ENCODE measurements around the gene CACNG3. TPM values are rescaled to one million over a fixed set of nuclear protein-coding genes. Genes with fewer than 3 reads are reported as not detected.
"Not testable (repeated sequence)": the region's sequence is repeated elsewhere in the genome, so short reads cannot be mapped to it uniquely, and the experiment has no call there.

The CACNG3 gene
- polyA plus RNA-seq (ENCODE audit: insufficient read length in 3 of 3) = not detected

DNA sequence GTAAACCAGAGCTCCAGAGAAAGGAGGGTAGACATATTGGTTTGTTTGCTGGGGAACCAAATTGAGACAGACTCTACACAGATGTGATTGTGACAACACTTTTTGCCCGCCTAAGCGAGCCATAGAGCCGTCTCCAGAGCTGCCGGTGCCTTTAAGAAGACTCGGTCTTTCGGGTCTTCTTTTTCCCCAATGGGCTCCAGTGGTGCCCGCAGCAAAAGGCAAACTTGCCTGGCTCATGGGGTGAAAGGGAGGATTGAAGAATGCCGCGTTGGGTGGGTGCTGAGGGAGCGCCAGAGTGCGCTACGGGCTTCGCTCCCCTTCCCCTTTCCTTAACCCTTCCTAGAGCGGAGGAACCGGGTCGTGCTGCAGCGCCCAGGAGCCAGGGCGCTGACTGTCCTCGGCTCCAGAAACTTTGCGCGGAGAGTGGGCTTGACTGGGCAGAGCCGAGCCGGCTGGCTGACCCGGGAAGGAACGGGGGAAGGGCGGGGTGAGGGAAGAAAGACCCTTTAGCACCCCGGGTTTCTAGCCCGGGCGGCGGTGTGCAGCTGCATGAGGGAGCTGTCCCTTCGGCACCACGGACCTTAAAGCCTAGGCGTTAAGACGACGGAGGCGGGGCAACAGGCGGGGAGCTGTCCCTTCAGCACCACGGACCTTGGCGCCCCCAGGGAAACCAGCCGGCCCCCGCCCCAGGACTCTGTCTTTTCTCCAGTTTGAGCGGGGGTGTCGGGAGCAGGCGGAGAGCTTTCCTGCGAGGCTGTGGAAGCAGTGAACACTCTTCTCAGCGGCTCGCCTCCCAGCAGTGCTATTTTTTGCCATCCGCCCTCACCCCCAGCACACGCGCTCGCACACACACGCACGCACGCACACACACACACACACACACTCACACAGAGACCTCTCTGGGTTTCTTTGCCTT is at the start of gene CACNG3:
CACNG3 (plus strand) TSS at position 880 of the 916 bp plus-strand sequence. CDS start 420 bp downstream, outside the sequence.
- peak; percentile 45 to 78 (median 59) for DNase-seq (ENCODE audit: low read depth in 3 of 3, low spot score in 2 of 3)

DNA sequence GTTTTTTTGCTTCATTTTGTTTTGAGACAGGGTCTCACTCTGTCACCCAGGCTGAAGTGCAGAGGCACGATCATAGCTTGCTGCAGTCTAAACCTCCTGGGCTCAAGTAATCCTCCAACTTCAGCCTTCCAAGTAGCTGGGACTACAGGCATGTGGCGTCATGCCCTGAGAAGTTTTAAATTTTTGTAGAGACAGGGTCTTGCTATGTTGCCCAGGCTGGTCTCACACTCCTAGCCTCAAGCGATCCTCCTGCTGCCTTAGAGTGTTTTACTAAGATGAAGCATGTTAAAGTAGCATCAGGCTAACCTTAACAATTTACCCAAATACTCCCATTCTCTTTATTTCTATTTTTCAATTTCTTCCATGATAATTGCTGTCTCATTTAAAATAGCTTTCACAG is 49.2 kb upstream of the CACNG3 start:
- DNase-seq (ENCODE audit: low read depth in 3 of 3, low spot score in 2 of 3) = no peak

DNA sequence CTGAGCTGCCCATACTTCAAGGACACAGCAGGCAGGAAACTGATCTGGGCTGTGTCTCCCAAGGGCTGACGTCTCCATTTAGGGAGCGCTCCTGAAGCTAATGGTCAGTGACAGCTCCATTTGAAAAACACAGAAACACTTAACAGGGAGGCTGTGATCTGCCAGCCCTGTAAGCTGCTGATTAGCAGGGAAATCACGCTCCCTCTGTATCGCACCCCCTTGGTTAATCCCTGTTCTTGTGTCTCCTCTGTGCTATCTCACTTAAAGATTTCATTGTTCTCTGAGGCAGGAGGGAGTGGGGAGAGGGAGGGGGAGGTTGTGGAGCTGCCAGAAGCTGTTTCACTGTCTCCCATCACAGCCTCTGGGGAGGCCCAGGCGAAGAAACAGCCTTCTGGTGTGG is 47.4 kb upstream of the CACNG3 start:
- no peak for DNase-seq (ENCODE audit: low read depth in 3 of 3, low spot score in 2 of 3)

DNA sequence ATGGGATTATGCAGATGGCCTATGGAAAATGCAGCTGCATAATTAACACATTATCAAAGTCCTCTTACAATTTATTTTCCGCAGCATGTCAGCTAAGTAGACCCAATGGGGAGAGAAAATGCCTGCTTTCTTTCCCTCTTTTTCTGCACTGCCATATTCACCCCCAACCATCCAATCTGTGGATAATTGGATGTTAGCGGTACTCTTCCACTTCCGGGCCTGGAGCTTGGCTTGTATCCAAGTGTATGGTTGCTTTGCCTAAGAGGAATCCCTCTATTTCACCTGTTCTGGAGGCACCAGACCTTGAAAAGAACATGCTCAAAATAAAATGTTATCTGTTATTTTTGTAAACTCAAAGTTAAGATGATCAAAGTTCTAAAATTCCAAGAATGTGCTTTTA is 41.1 kb upstream of the CACNG3 start:
- DNase-seq (ENCODE audit: low read depth in 3 of 3, low spot score in 2 of 3) = no peak

DNA sequence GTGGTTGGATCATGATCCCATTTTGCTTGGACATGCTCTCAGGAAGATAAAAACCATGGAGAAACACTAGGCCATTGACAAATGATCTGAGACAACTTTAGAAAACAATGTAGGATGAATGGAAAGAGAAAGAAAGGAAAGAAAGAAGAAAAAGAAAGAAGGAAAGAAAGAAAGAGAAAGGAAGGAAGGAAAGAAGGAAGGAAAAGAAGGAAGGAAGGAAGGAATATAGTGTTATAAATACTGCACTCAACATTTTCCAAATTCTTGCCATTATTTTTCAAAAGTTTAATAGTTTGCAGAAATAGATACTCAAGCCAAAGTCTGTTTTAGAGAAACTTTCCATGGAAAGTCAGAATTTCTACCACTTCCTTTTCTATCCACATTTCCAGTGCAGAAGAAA is 39.2 kb upstream of the CACNG3 start:
- DNase-seq (ENCODE audit: low read depth in 3 of 3, low spot score in 2 of 3) = no peak

DNA sequence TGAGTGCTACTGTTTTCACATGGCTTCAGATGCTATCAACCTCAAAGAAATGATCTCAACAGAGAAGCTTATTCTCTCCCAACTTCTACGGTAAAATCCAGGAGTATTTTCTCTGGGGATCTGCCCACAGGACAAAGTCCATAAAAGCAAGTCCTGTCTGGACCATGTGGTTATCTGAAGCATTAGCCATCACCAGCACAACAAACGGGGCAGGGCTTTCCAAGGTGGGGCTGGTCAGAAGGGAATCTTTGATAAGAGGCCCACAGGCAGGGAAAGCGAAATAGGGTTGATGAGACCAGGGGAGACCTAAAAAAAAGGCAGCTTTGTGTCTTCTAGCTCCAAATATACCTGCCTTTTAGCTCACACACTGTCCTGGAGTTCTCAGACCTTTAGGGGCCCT is 38.7 kb upstream of the CACNG3 start:
- DNase-seq (ENCODE audit: low read depth in 3 of 3, low spot score in 2 of 3) = no peak

DNA sequence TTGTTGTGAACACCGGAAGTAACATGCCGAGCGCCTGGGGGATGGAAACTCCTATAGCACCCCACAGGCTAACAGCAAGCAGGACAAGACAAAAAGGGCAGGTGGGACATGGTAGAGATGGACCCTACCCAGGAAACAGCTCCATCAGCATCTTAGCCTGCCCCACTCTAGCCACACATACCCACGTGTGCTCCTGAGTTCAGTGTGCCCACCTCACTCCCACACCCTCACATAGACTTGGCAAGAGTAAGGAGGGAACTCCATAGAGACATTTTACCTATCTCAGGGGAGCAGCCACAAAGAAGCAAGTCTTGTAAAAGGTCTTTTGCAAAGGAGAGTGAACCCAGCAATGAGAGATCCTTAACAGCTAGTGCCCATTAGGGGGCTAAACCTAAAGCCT is 37.8 kb upstream of the CACNG3 start:
- no peak for DNase-seq (ENCODE audit: low read depth in 3 of 3, low spot score in 2 of 3)

DNA sequence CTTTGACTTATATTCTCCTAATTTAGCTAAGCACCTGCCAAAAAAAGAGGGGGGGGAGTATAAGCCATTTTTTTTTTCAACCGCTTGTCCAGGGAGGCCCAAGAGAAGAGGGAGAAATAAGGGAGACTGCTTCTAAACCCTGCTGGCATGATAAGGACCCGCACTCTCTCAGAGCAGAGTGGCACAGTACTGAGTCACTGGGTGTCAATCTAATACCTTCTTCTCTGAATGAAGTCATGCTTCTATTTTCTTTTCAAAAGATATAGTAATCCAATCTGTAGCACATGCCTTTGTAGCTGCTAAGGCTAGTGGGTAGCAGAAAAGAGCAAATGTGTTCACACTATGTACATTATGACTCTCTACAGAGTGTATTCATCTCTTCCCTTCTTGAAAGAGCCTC is 34.9 kb upstream of the CACNG3 start:
- no peak for DNase-seq (ENCODE audit: low read depth in 3 of 3, low spot score in 2 of 3)

DNA sequence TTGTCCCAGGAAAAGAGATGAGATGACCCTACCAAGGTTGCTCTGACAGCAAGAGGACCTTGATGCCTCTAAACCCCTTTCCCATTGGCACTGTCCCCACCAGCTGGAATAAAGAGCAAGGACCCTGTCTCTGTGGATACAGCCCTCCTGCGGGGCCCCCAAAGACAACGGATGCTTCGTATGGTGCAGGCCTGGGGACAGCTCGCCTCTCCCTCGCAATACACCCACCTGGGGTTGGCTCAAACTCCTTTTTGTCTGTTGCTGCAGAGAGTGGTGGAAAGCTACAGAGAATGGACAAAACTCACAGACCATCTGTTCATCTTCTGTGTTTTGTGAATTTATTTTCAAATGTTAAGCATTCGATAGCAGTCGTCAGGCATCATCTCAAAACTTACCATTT is 27.6 kb upstream of the CACNG3 start:
- DNase-seq (ENCODE audit: low read depth in 3 of 3, low spot score in 2 of 3) = no peak

DNA sequence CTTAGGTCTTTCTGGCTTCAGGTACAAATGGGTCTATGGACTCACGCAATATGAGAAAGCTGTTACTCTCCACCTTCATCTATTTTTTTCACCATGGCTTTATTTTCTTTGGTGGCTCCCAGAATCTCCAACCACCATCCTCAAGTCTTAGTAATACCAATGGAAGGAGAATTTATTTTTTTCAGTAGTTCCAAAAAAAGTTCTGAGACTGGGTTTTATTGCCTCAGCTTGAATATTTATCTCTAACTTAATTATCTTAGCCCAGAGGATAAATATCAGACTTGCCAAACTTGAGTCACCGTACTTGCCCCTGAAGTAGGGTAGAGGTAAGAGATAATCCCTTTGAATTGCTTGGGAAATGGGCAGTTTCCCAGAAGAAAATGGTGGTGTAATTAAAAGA is 23.2 kb upstream of the CACNG3 start:
- DNase-seq (ENCODE audit: low read depth in 3 of 3, low spot score in 2 of 3) = no peak

DNA sequence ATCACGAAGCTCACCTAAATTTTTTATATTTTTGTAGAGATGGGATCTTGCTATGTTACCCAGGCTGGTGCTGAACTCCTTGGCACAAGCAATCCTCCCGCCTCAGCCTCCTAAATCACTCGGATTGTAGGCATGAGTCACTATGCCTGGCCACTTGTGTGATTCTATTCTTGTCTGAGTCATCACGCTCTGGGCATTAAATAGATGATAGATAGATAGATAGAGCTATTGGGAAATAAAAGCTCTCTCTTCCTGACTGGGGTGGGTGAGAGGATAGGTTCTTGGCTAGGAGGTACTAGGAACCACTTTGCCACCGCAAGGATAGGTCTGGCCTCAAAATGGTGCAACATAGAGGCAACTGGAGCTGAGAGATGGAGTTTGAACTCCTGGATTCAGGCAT is 21.4 kb upstream of the CACNG3 start:
- DNase-seq (ENCODE audit: low read depth in 3 of 3, low spot score in 2 of 3) = no peak

DNA sequence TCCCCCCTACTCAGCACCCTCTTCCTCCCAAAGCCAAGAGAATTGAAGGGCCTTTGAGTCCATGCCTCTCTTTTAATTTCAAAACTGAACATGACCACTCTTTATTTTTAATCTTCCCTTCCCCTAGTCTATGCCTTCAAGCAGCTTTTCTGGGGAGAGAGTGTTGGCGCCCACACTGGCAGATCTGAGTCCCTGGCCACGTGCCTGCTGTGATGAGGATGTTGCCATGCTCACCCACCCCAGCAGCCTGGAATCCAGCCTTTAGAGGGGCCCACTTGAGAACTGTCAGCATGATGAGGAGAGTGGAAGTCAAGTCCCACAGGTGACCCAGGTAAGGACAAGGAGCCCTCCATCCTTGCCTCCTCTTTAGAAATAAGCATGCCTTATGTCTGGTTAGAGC is 20.3 kb upstream of the CACNG3 start:
- no peak for DNase-seq (ENCODE audit: low read depth in 3 of 3, low spot score in 2 of 3)

DNA sequence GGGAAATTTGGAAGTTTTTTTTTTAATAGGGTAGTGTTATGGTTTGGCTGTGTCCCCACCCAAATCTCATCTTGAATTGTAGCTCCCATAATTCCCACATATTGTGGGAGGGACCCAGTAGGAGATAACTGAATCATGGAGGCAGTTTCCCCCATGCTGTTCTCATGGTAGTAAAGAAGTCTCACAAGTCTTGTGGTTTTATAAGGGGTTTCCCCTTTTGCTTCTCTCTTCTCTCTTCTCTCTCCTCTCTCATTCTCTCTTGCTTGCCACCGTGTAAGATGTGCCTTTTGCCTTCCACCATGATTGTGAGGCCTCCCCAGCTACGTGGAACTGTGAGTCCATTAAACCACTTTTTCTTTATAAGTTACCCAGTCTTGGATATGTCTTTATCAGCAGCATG is 17.3 kb upstream of the CACNG3 start:
- DNase-seq (ENCODE audit: low read depth in 3 of 3, low spot score in 2 of 3) = not testable (repeated sequence)

DNA sequence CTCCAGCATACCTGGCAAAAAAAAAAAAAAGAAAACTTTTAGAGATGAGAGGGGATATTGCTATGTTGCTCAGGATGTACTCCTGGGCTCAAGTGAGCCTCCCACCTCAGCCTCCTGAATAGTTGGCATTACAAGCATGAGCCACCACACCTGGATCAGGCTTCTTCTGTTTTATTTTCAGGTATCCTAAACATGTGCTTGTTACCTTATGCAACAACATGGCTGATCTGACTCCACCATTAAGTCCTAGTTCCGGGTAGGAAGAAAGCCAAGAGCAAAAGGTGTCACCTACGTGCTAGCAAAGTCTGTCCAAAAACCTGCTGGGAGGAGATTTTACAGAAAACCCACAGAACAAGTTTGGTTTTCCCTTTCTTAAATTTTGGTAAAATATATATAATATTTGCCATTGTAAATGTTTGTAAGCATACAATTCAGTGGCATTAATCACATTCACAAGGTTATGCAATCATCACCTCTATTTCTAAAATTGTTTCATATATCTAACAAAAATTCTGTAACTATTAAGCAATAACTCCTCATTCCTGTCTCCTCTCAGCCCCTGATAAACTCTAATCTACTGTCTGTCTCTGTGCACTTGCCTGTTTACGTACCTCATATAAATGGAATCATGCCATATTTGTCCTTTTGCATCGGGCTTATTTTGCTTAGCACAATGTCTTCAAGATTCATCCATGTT is 9.1 kb upstream of the CACNG3 start:
- DNase-seq (ENCODE audit: low read depth in 3 of 3, low spot score in 2 of 3) = no peak

DNA sequence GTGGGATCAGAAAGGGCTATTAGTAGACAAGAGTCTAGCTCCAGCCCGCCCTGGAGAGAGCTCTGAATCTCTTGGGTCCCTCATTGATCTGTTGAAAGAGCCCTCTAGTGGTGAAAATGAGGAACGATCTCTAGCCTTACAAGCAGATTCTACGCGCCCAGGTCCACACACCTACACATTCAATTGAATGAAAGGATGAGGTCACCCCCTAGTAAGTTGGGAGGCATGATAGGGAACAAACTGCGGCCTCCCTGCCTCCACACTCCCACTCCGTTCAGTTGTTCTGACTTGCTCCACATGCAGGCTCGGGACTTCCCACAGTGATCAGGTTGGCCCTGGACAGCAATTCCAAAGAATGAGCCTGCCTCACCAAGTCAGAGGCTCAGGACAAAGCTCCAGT is 2.9 kb upstream of the CACNG3 start:
- peak in 1 of 3 donors; percentile 5 for DNase-seq (ENCODE audit: low read depth in 3 of 3, low spot score in 2 of 3)

DNA sequence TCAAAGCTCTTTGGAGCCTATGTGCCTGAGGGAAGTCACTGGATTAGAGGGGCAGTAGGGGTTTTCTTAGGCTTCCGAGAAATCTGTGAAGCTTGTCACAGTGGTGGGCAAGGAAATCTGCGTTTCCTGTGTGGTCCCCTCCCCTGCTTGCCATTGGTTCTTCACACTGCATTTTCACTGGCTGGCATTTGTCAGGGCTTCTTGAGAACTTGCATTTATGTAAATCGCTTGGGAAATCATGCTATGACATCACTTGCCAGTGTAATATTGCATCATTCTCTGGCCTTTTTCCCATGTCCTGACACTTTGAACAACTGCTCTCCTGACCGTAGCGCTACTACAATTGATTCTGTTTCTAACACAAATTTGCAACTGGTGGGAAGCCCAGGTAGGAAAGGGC is 1.8 kb downstream of the CACNG3 start:
- DNase-seq (ENCODE audit: low read depth in 3 of 3, low spot score in 2 of 3) = no peak

DNA sequence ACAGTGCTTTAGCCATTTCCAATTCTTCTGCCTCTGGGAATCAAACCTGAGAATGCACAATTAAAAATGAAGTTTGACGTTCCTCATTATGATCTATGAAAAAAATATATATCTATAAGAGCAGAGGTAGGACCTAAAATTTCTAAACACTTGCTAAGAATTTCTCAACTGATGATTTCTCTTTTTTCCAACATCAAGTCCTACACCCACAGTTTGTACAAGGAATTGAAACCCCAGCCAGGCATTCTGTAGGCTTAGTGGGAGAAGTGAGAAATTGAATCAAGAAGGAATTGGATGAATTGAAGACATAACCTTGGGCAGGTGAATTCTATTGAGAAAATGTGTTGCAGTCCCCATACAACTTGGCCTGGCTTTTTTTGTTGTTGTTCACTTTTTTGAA is 2.7 kb downstream of the CACNG3 start:
- DNase-seq (ENCODE audit: low read depth in 3 of 3, low spot score in 2 of 3) = no peak

DNA sequence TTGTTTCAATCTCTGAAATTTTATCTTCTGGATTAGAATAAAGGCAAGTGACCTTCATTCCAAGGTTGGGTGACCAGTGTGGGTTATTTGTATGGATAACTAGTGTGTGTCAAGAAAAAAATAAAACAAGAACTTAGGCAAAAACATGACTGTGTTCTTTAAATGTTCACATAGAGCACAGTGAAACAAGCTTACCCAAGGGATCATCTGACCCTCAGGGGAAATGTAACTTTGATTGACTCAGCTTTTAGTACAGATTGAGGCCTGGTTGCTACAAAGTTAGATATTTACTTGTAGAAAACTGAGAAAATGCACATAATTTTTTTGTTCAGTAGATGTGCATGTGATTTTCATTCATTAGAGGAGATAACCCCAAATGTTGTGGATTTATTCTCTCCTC is 6.7 kb downstream of the CACNG3 start:
- no peak for DNase-seq (ENCODE audit: low read depth in 3 of 3, low spot score in 2 of 3)

DNA sequence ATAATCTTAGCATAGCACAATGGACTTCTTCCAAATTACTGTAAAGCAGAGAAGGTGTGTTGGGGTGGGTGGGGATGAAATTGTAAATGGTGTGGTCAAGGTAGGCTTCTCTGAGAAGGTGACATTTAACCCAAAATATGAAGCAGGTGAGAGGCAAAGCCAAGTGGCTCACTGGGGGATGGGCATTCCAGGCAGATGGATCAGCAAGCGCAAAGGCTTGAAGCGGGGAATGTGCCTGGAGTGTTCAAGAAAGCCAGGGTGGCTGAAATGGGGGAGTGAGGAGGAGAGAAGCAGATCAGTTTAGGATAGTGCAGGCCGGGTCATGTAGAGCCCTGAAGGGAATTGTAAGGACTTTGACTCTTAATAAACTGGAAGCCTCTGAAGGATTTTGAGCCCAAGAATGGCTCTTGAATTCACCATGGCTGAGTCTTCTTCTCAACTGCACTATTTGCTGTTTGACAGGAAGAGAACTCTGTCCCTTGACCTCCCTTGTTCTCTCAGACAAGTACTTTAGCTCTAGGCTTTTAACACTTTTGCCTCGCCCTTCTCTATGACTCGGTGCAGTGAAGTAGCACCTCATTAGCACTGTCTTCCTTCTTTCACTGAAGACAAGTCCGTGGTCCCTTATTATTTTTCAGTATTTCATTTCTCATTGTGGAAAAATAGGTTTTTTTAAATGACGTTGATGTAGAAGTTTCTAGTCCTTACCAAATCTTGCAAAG is 14.7 kb downstream of the CACNG3 start:
- no peak for DNase-seq (ENCODE audit: low read depth in 3 of 3, low spot score in 2 of 3)

DNA sequence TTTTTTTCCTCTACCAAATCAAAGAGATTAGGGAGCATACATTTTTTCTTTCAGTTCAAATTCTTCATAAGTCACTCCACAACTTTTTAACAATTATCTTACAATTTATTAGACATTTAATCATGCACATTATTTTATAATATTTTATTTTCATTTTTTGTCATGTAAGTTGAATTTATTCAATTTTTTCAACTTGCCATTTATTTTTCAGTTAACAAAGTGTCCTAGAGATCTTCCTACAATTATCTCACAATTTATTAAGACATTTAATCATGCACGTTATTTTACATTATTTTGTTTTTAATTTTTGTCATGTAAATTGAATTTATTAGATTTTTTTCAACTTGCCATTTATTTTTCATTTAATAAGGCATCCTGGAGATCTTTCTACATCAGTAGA is 16.2 kb downstream of the CACNG3 start:
- DNase-seq (ENCODE audit: low read depth in 3 of 3, low spot score in 2 of 3) = no peak

DNA sequence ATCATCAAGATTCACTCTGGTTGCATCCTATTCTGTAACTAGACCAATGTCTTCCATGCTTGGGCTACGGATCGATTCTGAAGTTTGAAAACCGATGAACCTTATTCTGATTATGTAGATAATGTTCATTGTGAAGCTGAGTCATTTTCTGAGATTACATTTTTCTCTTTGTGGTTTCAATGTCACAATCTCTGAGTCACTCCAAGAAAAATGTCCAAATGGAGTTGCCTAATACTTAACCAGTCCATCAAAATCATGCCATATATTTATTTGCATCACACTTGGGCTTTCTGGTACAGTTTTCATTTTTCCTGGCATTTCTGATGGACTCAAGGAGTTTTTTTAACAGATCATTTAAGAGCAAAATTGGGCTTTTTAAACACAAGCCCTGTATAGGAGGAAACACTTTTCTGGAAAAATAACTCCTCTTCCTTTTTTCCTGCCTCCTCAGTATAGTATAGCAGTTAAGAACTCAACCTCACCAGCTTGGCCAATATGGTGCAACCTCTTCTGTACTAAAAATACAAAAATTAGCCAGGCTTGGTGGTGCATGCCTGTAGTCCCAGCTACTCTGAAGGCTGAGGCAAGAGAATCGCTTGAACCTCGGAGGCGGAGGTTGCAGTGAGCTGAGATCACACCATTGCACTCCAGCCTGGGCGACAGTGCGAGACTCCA is 17.5 kb downstream of the CACNG3 start:
- DNase-seq (ENCODE audit: low read depth in 3 of 3, low spot score in 2 of 3) = no peak

Data from right renal cortex interstitium (tissue), 3 donors.